ENCODE results near the gene PTGDS. TPM values are rescaled to one million over a fixed set of nuclear protein-coding genes. Genes with fewer than 3 reads are reported as not detected.

The PTGDS gene
- total RNA-seq, 1 donor from 2014 or later, result 0.36 TPM

- intact Hi-C loops (cut with micrococcal nuclease), result loop anchor here (5.0 to 10.0 kb wide), 3 partner anchors 135 to 535 kb away; partner anchors contain the start of gene SEC16A
- no peak for DNase-seq (ENCODE audit: low spot score)
- no peak overlapping the region for H3K4me3 Mint-ChIP-seq
- no peaks in the 10 kb centered on the region for H3K27me3 Mint-ChIP-seq (ENCODE audit: insufficient read depth)
- no peak overlapping the region for H3K27ac Mint-ChIP-seq
- H3K9me3 Mint-ChIP-seq, result no peaks in the 10 kb centered on the region
- no peaks in the 10 kb centered on the region for H3K36me3 Mint-ChIP-seq (ENCODE audit: low read depth)
- H3K4me1 Mint-ChIP-seq (ENCODE audit: low read depth), result no peaks in the 10 kb centered on the region
These were observed 42.8 kb downstream of the PTGDS start for GRCh38 chr9:137019891-137020683.

- H3K4me1 Mint-ChIP-seq (ENCODE audit: low read depth), result no peaks in the 10 kb centered on the region
- H3K36me3 Mint-ChIP-seq (ENCODE audit: low read depth), result no peaks in the 10 kb centered on the region
- no peaks in the 10 kb centered on the region for H3K9me3 Mint-ChIP-seq
- no peak overlapping the region for H3K4me3 Mint-ChIP-seq
- DNase-seq (ENCODE audit: low spot score), result no peak
- intact Hi-C loops (cut with micrococcal nuclease), result loop anchor here (5.0 to 10.0 kb wide), 3 partner anchors 134 to 536 kb away; partner anchors contain the start of gene SEC16A
- no peaks in the 10 kb centered on the region for H3K27me3 Mint-ChIP-seq (ENCODE audit: insufficient read depth)
- H3K27ac Mint-ChIP-seq, result no peak overlapping the region
These were observed 43.7 kb downstream of the PTGDS start for GRCh38 chr9:137020771-137021567.

- Mint-ChIP-seq H3K4me1 (ENCODE audit: low read depth) (no peaks in the 10 kb centered on the region), H3K27me3 (ENCODE audit: insufficient read depth) (no peaks in the 10 kb centered on the region), H3K9me3 (no peaks in the 10 kb centered on the region), H3K27ac (peak overlapping the region; percentile 29), H3K36me3 (ENCODE audit: low read depth) (no peaks in the 10 kb centered on the region), H3K4me3 (no peak overlapping the region)
- intact Hi-C loops (cut with micrococcal nuclease), result loop anchor here (5.0 to 10.0 kb wide), 3 partner anchors 133 to 537 kb away; partner anchors contain the start of gene SEC16A
- DNase-seq (ENCODE audit: low spot score), result no peak
These were observed 44.3 kb downstream of the PTGDS start for GRCh38 chr9:137021568-137021978.

- Mint-ChIP-seq H3K36me3 (ENCODE audit: low read depth) (no peaks in the 10 kb centered on the region), H3K4me3 (no peak overlapping the region), H3K9me3 (no peaks in the 10 kb centered on the region), H3K27me3 (ENCODE audit: insufficient read depth) (no peaks in the 10 kb centered on the region), H3K4me1 (ENCODE audit: low read depth) (no peaks in the 10 kb centered on the region), H3K27ac (peak overlapping the region; percentile 29)
- peak; percentile 64 for DNase-seq (ENCODE audit: low spot score)
- intact Hi-C loops (cut with micrococcal nuclease), result loop anchor here (1.0 to 10.0 kb wide), 7 partner anchors 30 to 537 kb away; partner anchors contain the start of genes EDF1, PAXX, SEC16A and TMEM141
These were observed 44.8 kb downstream of the PTGDS start for GRCh38 chr9:137021979-137022661.

- intact Hi-C loops (cut with micrococcal nuclease), result loop anchor here (1.0 to 10.0 kb wide), 7 partner anchors 30 to 538 kb away; partner anchors contain the start of genes EDF1, PAXX, SEC16A and TMEM141
- no peaks in the 10 kb centered on the region for H3K9me3 Mint-ChIP-seq
- H3K27ac Mint-ChIP-seq, result no peak overlapping the region
- H3K27me3 Mint-ChIP-seq (ENCODE audit: insufficient read depth), result no peaks in the 10 kb centered on the region
- H3K4me1 Mint-ChIP-seq (ENCODE audit: low read depth), result no peaks in the 10 kb centered on the region
- DNase-seq (ENCODE audit: low spot score), result no peak
- H3K36me3 Mint-ChIP-seq (ENCODE audit: low read depth), result no peaks in the 10 kb centered on the region
- H3K4me3 Mint-ChIP-seq, result no peak overlapping the region
These were observed 45.3 kb downstream of the PTGDS start for GRCh38 chr9:137022662-137023008.

GRCh38 chr9:137023157-137023556, 45.9 kb downstream of the PTGDS start:
- Mint-ChIP-seq H3K27me3 (ENCODE audit: insufficient read depth) (no peaks in the 10 kb centered on the region), H3K9me3 (no peaks in the 10 kb centered on the region), H3K4me1 (ENCODE audit: low read depth) (no peaks in the 10 kb centered on the region), H3K36me3 (ENCODE audit: low read depth) (no peaks in the 10 kb centered on the region), H3K27ac (no peak overlapping the region), H3K4me3 (no peak overlapping the region)
- intact Hi-C loops (cut with micrococcal nuclease), result loop anchor here (5.0 to 10.0 kb wide), 3 partner anchors 132 to 538 kb away; partner anchors contain the start of gene SEC16A
- no peak for DNase-seq (ENCODE audit: low spot score)

GRCh38 chr9:137023583-137023991, 46.3 kb downstream of the PTGDS start:
- no peak for DNase-seq (ENCODE audit: low spot score)
- no peaks in the 10 kb centered on the region for H3K27me3 Mint-ChIP-seq (ENCODE audit: insufficient read depth)
- H3K27ac Mint-ChIP-seq, result no peak overlapping the region
- no peaks in the 10 kb centered on the region for H3K4me1 Mint-ChIP-seq (ENCODE audit: low read depth)
- H3K4me3 Mint-ChIP-seq, result no peak overlapping the region
- H3K36me3 Mint-ChIP-seq (ENCODE audit: low read depth), result no peaks in the 10 kb centered on the region
- H3K9me3 Mint-ChIP-seq, result no peaks in the 10 kb centered on the region
- intact Hi-C loops (cut with micrococcal nuclease), result loop anchor here (5.0 to 10.0 kb wide), 3 partner anchors 131 to 539 kb away; partner anchors contain the start of gene SEC16A

GRCh38 chr9:137025517-137025966, 48.2 kb downstream of the PTGDS start:
- Mint-ChIP-seq H3K36me3 (ENCODE audit: low read depth) (no peaks in the 10 kb centered on the region), H3K9me3 (no peaks in the 10 kb centered on the region), H3K4me3 (no peak overlapping the region), H3K4me1 (ENCODE audit: low read depth) (peaks cover 14% of the 10 kb centered on the region), H3K27me3 (ENCODE audit: insufficient read depth) (no peaks in the 10 kb centered on the region), H3K27ac (no peak overlapping the region)
- intact Hi-C loops (cut with micrococcal nuclease), result loop anchor here (5.0 to 10.0 kb wide), 4 partner anchors 78 to 541 kb away; partner anchors contain the start of genes C8G, RNF208 and SEC16A
- DNase-seq (ENCODE audit: low spot score), result no peak

- no peak overlapping the region for H3K27ac Mint-ChIP-seq
- no peak for DNase-seq (ENCODE audit: low spot score)
- intact Hi-C loops (cut with micrococcal nuclease), result loop anchor here (5.0 to 10.0 kb wide), 4 partner anchors 79 to 542 kb away; partner anchors contain the start of genes C8G, RNF208 and SEC16A
- H3K4me1 Mint-ChIP-seq (ENCODE audit: low read depth), result peaks cover 18% of the 10 kb centered on the region
- H3K4me3 Mint-ChIP-seq, result peak overlapping the region; percentile 83
- H3K9me3 Mint-ChIP-seq, result no peaks in the 10 kb centered on the region
- no peaks in the 10 kb centered on the region for H3K36me3 Mint-ChIP-seq (ENCODE audit: low read depth)
- no peaks in the 10 kb centered on the region for H3K27me3 Mint-ChIP-seq (ENCODE audit: insufficient read depth)
These were observed 49.1 kb downstream of the PTGDS start for GRCh38 chr9:137026384-137026783.

GRCh38 chr9:137026828-137027227, 49.5 kb downstream of the PTGDS start:
- Mint-ChIP-seq H3K4me3 (peak overlapping the region; percentile 83), H3K9me3 (no peaks in the 10 kb centered on the region), H3K36me3 (ENCODE audit: low read depth) (no peaks in the 10 kb centered on the region), H3K27ac (no peak overlapping the region), H3K4me1 (ENCODE audit: low read depth) (peaks cover 18% of the 10 kb centered on the region), H3K27me3 (ENCODE audit: insufficient read depth) (no peaks in the 10 kb centered on the region)
- no peak for DNase-seq (ENCODE audit: low spot score)
- intact Hi-C loops (cut with micrococcal nuclease), result loop anchor here (5.0 to 10.0 kb wide), 4 partner anchors 80 to 542 kb away; partner anchors contain the start of genes C8G, RNF208 and SEC16A

GRCh38 chr9:137027369-137028262, 50.3 kb downstream of the PTGDS start, which contains the start of gene ABCA2:
Gene ABCA2, minus strand, starts transcription at chr9:137028237. Its CDS starts 97 bp downstream, at chr9:137028140.
- intact Hi-C loops (cut with micrococcal nuclease), result loop anchor here (2.0 to 10.0 kb wide), 5 partner anchors 39 to 543 kb away; partner anchors contain the start of genes C8G, RNF208 and SEC16A
- DNase-seq (ENCODE audit: low spot score), result no peak
- H3K4me3 Mint-ChIP-seq, result peak within 1 kb of the TSS; percentile 83
- no peaks in the 10 kb centered on the region for H3K27me3 Mint-ChIP-seq (ENCODE audit: insufficient read depth)
- no peaks in the 10 kb centered on the region for H3K9me3 Mint-ChIP-seq
- peaks cover 18% of the 10 kb centered on the region for H3K4me1 Mint-ChIP-seq (ENCODE audit: low read depth)
- no peaks in the 10 kb centered on the region for H3K36me3 Mint-ChIP-seq (ENCODE audit: low read depth)
- H3K27ac Mint-ChIP-seq, result peak within 1 kb of the TSS; percentile 58
